Panc1 (cell line): ENCODE measurements around the gene ZACN. TPM values are rescaled to one million over a fixed set of nuclear protein-coding genes. Genes with fewer than 3 reads are reported as not detected.

ENCODE experiments used
- ATAC-seq: fragments of 200-7000 bp; cut with Tn5 transposase; 2 replicates; pipeline ENCODE4 v1.9.1; 2020; ENCODE audit warnings: mild to moderate bottlenecking, moderate library complexity
- BruUV-seq: library from RNA; stranded (reverse); fragments of 400-500 nt; replicated peaks from 2 replicates; lab custom pipeline; 2021; lab: Mats Ljungman, UMichigan
- CTCF ChIA-PET: fragments of 300-600 bp; sonication (Branson Sonifier 250); formaldehyde crosslinking; loops from one replicate; lab custom pipeline; 2022; ENCODE audit warnings: antibody characterized with exemption; lab: Charles Lee
- POLR2A ChIA-PET: fragments of 300-600 bp; sonication (Branson Sonifier 250); formaldehyde crosslinking; loops from one replicate; lab custom pipeline; 2022; ENCODE audit warnings: antibody characterized with exemption; lab: Charles Lee
- DNase-seq: peaks from one replicate; pipeline ENCODE4 v3.0.0-alpha.2; 2010; ENCODE audit warnings: low read depth, low spot score
- H3K27ac ChIP-seq: 2 replicates; pipeline ENCODE4 v1.5.1; 2011; ENCODE audit warnings: mild to moderate bottlenecking, low read length, inconsistent platforms
- H3K27me3 ChIP-seq: fragments of 200-500 bp; sonication (Bioruptor generic); 2 replicates; pipeline ENCODE4 v1.6.0; 2014; ENCODE audit warnings: low read length, inconsistent platforms; ENCODE audit not compliant: control insufficient read depth, insufficient read depth
- H3K36me3 ChIP-seq: fragments of 200-500 bp; sonication (Bioruptor generic); 2 replicates; pipeline ENCODE4 v1.5.1; 2014; ENCODE audit warnings: inconsistent platforms, mild to moderate bottlenecking, low read length, moderate library complexity; ENCODE audit not compliant: control insufficient read depth, insufficient read depth
- H3K4me1 ChIP-seq: 2 replicates; pipeline ENCODE4 v1.5.1; 2011; ENCODE audit warnings: inconsistent platforms, mild to moderate bottlenecking, low read length, moderate library complexity; ENCODE audit not compliant: control insufficient read depth, insufficient read depth
- H3K4me3 ChIP-seq, 2 experiments: 2 replicates each; pipeline ENCODE4 v1.5.1; 2011 to 2012; ENCODE audit warnings: low read depth in 2 of 2, low read length in 2 of 2, mild to moderate bottlenecking in 2 of 2, inconsistent platforms in 1 of 2, moderate library complexity in 1 of 2
- H3K9me3 ChIP-seq: fragments of 200-500 bp; sonication (Bioruptor generic); 2 replicates; pipeline ENCODE4 v1.5.1; 2014; ENCODE audit warnings: low read depth, mild to moderate bottlenecking, inconsistent platforms, low read length, moderate library complexity; ENCODE audit not compliant: control insufficient read depth, insufficient read depth
- POLR2AphosphoS5 ChIP-seq: IDR thresholded peaks from 2 replicates; pipeline ENCODE4 v1.6.1; 2012; ENCODE audit warnings: mild to moderate bottlenecking, low read depth, low read length, moderate library complexity
- REST ChIP-seq, 2 experiments: IDR thresholded peaks; 2 replicates each; pipeline ENCODE4 v1.6.1; 2011 to 2012; ENCODE audit warnings: low read depth in 2 of 2, control low read depth in 1 of 2, low read length in 1 of 2, mild to moderate bottlenecking in 1 of 2, moderate library complexity in 1 of 2; ENCODE audit not compliant: insufficient read depth in 1 of 2
- SIN3A ChIP-seq: IDR thresholded peaks from 2 replicates; pipeline ENCODE4 v1.6.1; 2012; ENCODE audit warnings: low read depth, mild to moderate bottlenecking, low read length, moderate library complexity, borderline replicate concordance; ENCODE audit not compliant: insufficient read depth
- TCF7L2 ChIP-seq: IDR thresholded peaks from 2 replicates; pipeline ENCODE4 v1.6.1; 2011; ENCODE audit warnings: mild to moderate bottlenecking, low read depth, low read length, inconsistent platforms
- in situ Hi-C: cut with HindIII; loops from 2 replicates; pipeline ENCODE4 v1.10.0; 2016; ENCODE audit warnings: low sequenced_read_pairs, low pct_unique_long_range_greater_than_20kb
- intact Hi-C: fragments of 100-400 bp; cut with micrococcal nuclease; formaldehyde crosslinking; loops from one replicate; pipeline ENCODE4 v1.10.0; 2022; ENCODE audit not compliant: unreplicated experiment
- total RNA-seq: library from RNA; stranded (reverse); gene quantifications from one replicate; pipeline ENCODE4 v1.2.1, GENCODE V29; 2021; ENCODE audit not compliant: unreplicated experiment
- TF ChIP-seq, protein P1 (sequence below): fragments of 450-650 bp; IDR thresholded peaks from 2 replicates; pipeline ENCODE4 v1.5.1; 2017; ENCODE audit warnings: mild to moderate bottlenecking

Gene ZACN
- total RNA-seq, 1 experiment from 2014 or later = not detected

DNA sequence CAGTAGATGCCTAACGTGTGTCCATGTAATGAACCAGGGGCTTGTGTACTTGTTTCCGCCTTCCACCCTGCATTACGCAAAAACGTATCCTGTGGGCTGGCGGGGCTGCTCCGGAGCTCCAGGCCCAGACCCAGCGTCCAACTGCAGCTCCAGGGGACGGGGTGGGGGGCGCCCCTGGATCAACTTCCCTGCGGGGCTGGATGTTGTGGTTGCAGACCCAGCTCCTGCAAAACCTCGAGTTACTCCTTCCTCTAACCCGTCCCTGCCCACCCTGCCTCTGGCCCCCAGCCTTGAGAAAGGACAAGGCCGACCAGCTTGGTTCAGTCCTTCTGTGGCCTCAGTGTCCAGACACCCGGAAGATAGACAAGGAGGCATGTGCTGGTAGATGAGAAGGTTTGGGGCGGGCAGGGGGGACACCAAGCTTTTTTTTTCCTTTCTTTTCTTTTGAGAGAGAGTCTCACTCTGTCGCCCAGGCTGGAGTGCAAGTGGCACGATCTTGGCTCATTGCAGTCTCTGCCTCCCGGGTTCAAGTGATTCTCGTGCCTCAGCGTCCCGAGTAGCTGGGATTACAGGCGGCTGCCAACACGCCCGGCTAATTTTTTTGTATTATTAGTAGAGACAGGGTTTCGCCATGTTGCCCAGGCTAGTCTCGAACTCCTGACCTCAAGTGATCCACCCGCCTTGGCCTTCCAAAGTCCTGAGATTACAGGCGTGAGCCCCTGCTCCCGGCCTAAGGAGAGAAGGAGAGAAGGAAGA, 25.3 kb downstream of the ZACN start:
- DNase-seq = no peak
- Histone ChIP-seq H3K4me3 (peak overlapping the region; percentile 79 to 87), H3K4me1 (peaks cover 14% of the 10 kb centered on the region), H3K36me3 (peaks cover 8% of the 10 kb centered on the region; the same call in 1 of the 2 replicates), H3K9me3 (no peaks in the 10 kb centered on the region), H3K27ac (peak overlapping the region; percentile 95), H3K27me3 (no peaks in the 10 kb centered on the region)
- intact Hi-C loops = no loop called here
- ChIA-PET POLR2A (no interaction called here), CTCF (interaction anchor here (0.6 kb wide), 1 partner anchor 196 kb away, joined by 5 read pairs; no protein-coding TSS in a partner anchor)
- in situ Hi-C loops = no loop called here
- TSS peak; percentile 99 for BruUV-seq
- ATAC-seq = no peak; the same call in 1 of the 2 replicates
- TF ChIP-seq REST (IDR thresholded peaks at IDR 0.05; ENCODE audit: insufficient read depth in 1 of 2, low read depth in 2 of 2, low read length in 1 of 2) = no peak
- TF ChIP-seq SIN3A = no peak
- no peak for TF ChIP-seq POLR2AphosphoS5
- no peak for TF ChIP-seq TCF7L2
- TF ChIP-seq, protein P1, sequence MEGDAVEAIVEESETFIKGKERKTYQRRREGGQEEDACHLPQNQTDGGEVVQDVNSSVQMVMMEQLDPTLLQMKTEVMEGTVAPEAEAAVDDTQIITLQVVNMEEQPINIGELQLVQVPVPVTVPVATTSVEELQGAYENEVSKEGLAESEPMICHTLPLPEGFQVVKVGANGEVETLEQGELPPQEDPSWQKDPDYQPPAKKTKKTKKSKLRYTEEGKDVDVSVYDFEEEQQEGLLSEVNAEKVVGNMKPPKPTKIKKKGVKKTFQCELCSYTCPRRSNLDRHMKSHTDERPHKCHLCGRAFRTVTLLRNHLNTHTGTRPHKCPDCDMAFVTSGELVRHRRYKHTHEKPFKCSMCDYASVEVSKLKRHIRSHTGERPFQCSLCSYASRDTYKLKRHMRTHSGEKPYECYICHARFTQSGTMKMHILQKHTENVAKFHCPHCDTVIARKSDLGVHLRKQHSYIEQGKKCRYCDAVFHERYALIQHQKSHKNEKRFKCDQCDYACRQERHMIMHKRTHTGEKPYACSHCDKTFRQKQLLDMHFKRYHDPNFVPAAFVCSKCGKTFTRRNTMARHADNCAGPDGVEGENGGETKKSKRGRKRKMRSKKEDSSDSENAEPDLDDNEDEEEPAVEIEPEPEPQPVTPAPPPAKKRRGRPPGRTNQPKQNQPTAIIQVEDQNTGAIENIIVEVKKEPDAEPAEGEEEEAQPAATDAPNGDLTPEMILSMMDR = no peak

GRCh38 chr17:76104896-76105231, 25.9 kb downstream of the ZACN start:
- Histone ChIP-seq H3K27me3 (no peaks in the 10 kb centered on the region), H3K36me3 (peaks cover 8% of the 10 kb centered on the region; the same call in 1 of the 2 replicates), H3K9me3 (no peaks in the 10 kb centered on the region), H3K4me3 (no peak overlapping the region), H3K4me1 (peaks cover 14% of the 10 kb centered on the region), H3K27ac (no peak overlapping the region)
- TF ChIP-seq TCF7L2 (no peak), POLR2AphosphoS5 (no peak), REST (IDR thresholded peaks at IDR 0.05; ENCODE audit: insufficient read depth in 1 of 2, low read depth in 2 of 2, low read length in 1 of 2) (no peak), SIN3A (no peak)
- TF ChIP-seq, protein P1 = no peak
- ChIA-PET POLR2A (no interaction called here), CTCF (no interaction called here)
- in situ Hi-C loops (no loop called here), intact Hi-C loops (no loop called here)
- DNase-seq (no peak), ATAC-seq (no peak)
- no TSS peak for BruUV-seq
